ENCODE results near the gene ADGRG3. TPM values are rescaled to one million over a fixed set of nuclear protein-coding genes. Genes with fewer than 3 reads are reported as not detected.

ADGRG3 gene
- not detected for total RNA-seq

- DNase-seq (ENCODE audit: low spot score in 2 of 2) (no peak), FAIRE-seq (no peak)
Observed at GRCh38 chr16:57668263-57668571, at the start of gene ADGRG3. ADGRG3 (plus strand) TSS chr16:57668306; CDS start chr16:57668348, 42 bp downstream.

GRCh38 chr16:57619133-57619605 lies 48.9 kb upstream of the ADGRG3 start:
- DNase-seq (ENCODE audit: low spot score in 2 of 2) (no peak), FAIRE-seq (no peak)

- DNase-seq (ENCODE audit: low spot score in 2 of 2) = no peak
- FAIRE-seq = no peak
Observed at GRCh38 chr16:57619606-57620334, 48.3 kb upstream of the ADGRG3 start.

GRCh38 chr16:57620335-57621231 lies 47.5 kb upstream of the ADGRG3 start:
- FAIRE-seq = no peak
- no peak for DNase-seq (ENCODE audit: low spot score in 2 of 2)

GRCh38 chr16:57621521-57622271 lies 46.4 kb upstream of the ADGRG3 start:
- no peak for FAIRE-seq
- DNase-seq (ENCODE audit: low spot score in 2 of 2) = no peak

- no peak for DNase-seq (ENCODE audit: low spot score in 2 of 2)
- no peak for FAIRE-seq
Observed at GRCh38 chr16:57622361-57623250, 45.5 kb upstream of the ADGRG3 start.

- DNase-seq (ENCODE audit: low spot score in 2 of 2) (peak; percentile 61 to 68), FAIRE-seq (no peak)
Observed at GRCh38 chr16:57623251-57624043, 44.7 kb upstream of the ADGRG3 start.

GRCh38 chr16:57624044-57624688 lies 43.9 kb upstream of the ADGRG3 start:
- FAIRE-seq (no peak), DNase-seq (ENCODE audit: low spot score in 2 of 2) (no peak)

- FAIRE-seq = no peak
- peak; percentile 46 to 69 for DNase-seq (ENCODE audit: low spot score in 2 of 2)
Observed at GRCh38 chr16:57624806-57625500, 43.2 kb upstream of the ADGRG3 start.

GRCh38 chr16:57626420-57627170 lies 41.5 kb upstream of the ADGRG3 start:
- FAIRE-seq = no peak
- no peak for DNase-seq (ENCODE audit: low spot score in 2 of 2)

- no peak for DNase-seq (ENCODE audit: low spot score in 2 of 2)
- no peak for FAIRE-seq
Observed at GRCh38 chr16:57627184-57627871, 40.8 kb upstream of the ADGRG3 start.

- FAIRE-seq = no peak
- DNase-seq (ENCODE audit: low spot score in 2 of 2) = peak; percentile 58 to 90
Observed at GRCh38 chr16:57628008-57628781, 39.9 kb upstream of the ADGRG3 start, which contains the start of gene ADGRG1. ADGRG1 (plus strand) TSS chr16:57628630; CDS start chr16:57650288, 21,658 bp downstream.

GRCh38 chr16:57628783-57629293 lies 39.3 kb upstream of the ADGRG3 start:
- DNase-seq (ENCODE audit: low spot score in 2 of 2) (no peak), FAIRE-seq (no peak)

GRCh38 chr16:57629516-57630406 lies 38.3 kb upstream of the ADGRG3 start:
- DNase-seq (ENCODE audit: low spot score in 2 of 2) (no peak), FAIRE-seq (no peak)

- FAIRE-seq (no peak), DNase-seq (ENCODE audit: low spot score in 2 of 2) (no peak)
Observed at GRCh38 chr16:57630407-57630797, 37.7 kb upstream of the ADGRG3 start.

Measured in frontal cortex (tissue), 4 donors.